Measurements from ENCODE around the gene ELP4.
"Not testable (repeated sequence)": the region's sequence is repeated elsewhere in the genome, so short reads cannot be mapped to it uniquely, and the experiment has no call there.

ELP4 gene

DNA sequence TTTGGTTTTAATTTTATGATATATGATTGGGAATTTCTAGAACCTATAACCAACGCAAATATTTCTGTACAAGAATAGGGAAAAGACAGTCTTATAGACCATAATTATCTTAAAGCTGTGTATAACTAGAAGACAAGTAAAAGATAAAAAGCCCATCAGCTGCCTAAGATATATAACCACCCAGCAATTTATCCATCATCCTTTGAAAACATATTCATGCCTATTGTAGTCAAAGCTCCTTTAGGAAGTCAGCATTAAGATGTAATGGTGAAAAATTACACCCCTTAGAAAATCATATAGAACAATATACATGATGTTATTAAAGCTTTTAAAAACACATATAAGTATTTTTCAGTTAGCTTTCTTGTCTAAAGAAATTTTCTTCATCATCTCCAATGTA lies 46.4 kb downstream of the ELP4 start:
- DNase-seq (ENCODE audit: low spot score) = no peak

- no peak for DNase-seq (ENCODE audit: low spot score)
Measured at GRCh38 chr11:31558001-31558400, 48.4 kb downstream of the ELP4 start.

GRCh38 chr11:31560842-31561476 lies 51.4 kb downstream of the ELP4 start:
- no peak for DNase-seq (ENCODE audit: low spot score)

DNA sequence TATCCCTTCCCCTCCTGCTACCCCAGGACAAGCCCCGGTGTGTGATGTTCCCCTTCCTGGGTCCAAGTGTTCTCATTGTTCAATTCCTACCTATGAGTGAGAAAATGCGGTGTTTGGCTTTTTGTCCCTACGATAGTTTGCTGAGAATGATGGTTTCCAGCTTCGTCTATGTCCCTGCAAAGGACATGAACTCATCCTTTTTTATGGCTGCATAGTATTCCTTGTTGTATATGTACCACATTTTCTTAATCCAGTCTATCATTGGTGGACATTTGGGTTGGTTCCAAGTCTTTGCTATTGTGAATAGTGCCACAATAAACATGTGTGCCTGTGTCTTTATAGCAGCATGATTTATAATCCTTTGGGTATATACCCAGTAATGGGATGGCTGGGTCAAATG lies 55.0 kb downstream of the ELP4 start:
- not testable (repeated sequence) for DNase-seq (ENCODE audit: low spot score)

DNA sequence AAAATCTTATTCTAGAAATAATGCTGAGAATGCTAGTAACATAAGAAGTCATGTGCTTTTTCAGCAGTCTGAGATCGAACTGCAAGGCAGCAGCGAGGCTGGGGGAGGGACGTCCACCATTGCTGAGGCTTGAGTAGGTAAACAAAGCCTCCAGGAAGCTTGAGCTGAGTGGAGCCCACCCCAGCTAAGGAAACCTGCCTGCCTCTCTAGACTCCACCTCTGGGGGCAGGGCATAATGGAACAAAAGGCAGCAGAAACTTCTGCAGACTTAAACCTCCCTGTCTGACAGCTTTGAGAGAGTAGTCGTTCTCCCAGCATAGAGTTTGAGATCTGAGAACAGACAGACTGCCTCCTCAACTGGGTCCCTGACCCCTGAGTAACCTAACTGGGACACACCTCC lies 64.6 kb downstream of the ELP4 start:
- not testable (repeated sequence) for DNase-seq (ENCODE audit: low spot score)

DNA sequence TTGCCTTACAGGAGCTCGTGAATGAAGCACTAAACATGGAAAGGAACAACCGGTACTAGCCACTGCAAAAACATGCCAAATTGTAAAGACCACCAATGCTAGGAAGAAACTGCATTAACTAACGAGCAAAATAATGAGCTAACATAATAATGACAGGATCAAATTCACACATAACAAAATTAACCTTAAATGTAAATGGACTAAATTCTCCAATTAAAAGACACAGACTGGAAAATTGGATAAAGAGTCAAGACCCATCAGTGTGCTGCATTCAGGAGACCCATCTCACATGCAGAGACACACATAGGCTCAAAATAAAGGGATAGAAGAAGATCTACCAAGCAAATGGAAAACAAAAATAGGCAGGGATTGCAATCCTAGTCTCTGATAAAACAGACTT lies 66.2 kb downstream of the ELP4 start:
- DNase-seq (ENCODE audit: low spot score) = not testable (repeated sequence)

- DNase-seq (ENCODE audit: low spot score) = not testable (repeated sequence)
Measured at GRCh38 chr11:31579412-31579811, 69.8 kb downstream of the ELP4 start.

- no peak for DNase-seq (ENCODE audit: low spot score)
Measured at GRCh38 chr11:31582697-31583096, 73.1 kb downstream of the ELP4 start.

DNA sequence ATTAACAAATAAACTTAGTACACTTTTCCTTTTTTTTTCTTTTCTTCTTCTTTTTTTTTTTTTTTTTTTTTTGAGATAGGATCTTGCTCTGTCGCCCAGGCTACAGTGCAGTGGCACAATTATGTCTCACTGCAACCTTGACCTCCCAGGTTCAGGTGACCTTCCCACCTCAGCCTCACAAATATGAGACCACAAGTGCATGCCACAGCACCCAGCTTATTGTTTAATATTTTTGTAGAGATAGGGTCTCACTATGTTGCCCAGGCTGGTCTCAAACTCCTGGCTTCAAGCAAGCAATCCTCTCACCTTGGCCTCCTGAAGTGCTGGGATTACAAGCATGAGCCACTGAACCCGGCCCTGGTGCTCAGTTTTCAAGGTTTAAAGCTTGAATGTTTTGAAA lies 88.9 kb downstream of the ELP4 start:
- no peak for DNase-seq (ENCODE audit: low spot score)

- no peak for DNase-seq (ENCODE audit: low spot score)
Measured at GRCh38 chr11:31601635-31602282, 92.2 kb downstream of the ELP4 start.

DNA sequence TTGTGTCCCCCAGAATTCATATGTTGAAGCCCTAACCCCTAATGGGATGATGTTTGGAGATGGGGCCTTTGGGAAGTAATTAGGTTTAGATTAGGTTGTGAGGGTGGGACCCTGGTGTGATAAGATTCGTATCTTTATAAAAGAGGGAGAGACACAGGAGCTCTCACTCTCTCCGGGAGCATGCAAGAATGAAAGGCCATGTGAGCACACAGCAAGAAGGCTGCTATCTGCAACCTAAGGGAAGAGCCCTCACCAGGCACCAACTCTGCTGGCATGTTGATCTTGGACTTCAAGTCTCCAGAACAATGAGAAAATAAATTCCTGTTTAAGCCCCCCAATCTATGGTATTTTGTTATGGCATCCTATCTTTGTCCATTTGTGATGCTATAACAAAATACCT lies 97.3 kb downstream of the ELP4 start:
- DNase-seq (ENCODE audit: low spot score) = no peak

DNA sequence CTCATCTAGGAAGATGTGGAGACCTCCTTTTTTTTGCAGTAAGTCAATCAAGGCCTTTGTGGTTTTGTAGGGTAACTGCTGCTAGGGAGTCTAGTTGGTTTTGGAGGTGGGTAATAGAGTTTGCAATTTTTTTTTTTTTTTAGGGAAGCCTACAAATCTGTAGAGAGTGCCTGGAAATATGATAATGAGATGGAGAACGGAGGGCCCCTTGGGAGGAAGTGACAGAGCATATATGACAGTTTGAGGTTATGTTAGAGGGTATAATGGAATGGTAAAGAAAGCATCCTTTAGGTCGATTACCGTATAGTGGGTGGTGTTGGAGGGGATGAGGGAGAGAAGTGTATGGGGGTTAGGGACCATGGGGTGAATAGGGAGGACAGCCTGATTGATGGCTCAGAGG lies 98.3 kb downstream of the ELP4 start:
- DNase-seq (ENCODE audit: low spot score) = no peak

DNA sequence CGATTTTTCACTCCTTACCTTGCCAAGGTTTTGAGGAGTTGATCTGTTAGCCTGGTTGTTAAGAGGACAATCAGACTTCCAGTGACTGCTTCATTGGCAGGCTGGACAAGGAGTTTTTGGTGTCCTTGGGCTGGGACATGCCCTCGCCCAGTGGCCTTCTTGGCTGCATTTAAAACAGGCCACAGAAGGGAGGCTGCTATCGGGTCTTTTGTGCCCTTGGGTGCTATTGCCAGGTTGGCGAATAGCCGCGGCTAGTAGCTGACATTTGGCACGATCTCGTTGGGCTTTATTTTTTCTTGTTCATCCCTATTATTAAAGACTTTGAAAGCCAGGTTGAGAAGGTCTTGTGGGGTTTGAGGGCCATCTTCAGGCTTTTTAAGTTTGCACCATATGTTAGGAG lies 99.4 kb downstream of the ELP4 start:
- DNase-seq (ENCODE audit: low spot score) = no peak

- no peak for DNase-seq (ENCODE audit: low spot score)
Measured at GRCh38 chr11:31610544-31610943, 101.0 kb downstream of the ELP4 start.

DNA sequence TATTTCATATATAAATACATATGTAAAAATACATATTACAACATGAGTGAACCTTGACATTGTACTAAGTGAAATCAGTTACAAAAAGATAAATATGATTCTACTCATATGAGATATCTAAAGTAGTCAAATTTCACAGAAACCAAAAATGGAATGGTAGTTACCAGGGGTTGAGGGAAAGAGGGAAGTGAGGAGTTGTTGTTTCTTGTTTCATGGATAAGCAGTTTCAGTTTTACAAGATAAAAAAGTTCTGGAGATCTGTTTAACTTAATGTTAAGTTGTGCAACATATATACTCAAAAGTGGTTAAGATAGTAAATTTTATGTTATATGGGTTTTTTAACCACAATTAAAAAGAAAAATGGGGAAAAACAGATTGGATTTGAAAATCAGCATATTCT lies 107.7 kb downstream of the ELP4 start:
- no peak for DNase-seq (ENCODE audit: low spot score)

DNA sequence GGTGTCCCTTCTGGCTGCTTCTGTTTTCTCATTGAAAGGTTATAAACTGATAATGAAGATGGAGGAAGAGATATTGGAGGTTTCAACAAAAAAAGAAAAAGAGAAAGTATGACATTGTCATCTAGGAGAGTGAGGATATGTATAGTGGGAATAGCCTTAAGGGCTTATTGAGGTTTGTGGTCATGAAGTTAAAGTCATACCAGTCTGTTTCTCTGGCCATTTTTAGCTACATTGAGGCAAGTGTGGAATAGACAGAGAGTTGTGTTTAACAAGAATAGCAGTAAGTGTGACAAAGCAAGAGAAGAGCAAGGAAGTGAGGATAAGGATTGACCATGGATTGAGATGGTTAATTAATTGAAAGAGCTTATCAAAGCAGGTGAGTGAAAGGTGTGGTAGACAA lies 110.4 kb downstream of the ELP4 start:
- no peak for DNase-seq (ENCODE audit: low spot score)

GRCh38 chr11:31620434-31620833 lies 110.9 kb downstream of the ELP4 start:
- DNase-seq (ENCODE audit: low spot score) = no peak

- no peak for DNase-seq (ENCODE audit: low spot score)
Measured at GRCh38 chr11:31625868-31626267, 116.3 kb downstream of the ELP4 start.

DNA sequence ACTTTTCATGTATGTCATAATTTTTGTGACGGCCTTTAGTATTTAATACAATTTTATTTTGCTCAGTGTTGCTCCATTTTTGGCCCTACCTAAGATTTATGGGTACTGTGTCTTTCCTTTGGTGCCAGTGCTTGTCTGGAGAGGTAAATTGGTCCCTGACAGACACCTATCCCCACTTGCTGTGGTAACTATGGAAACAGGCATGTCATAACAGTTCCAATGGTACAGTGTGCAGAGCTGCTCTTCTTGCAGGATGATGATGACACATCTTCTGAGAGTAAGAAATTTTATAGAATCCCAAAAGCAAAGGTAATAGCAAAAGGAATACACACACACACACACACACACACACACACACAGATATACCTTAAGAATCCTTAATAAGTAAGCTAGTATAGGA lies 118.5 kb downstream of the ELP4 start:
- no peak for DNase-seq (ENCODE audit: low spot score)

GRCh38 chr11:31636983-31637382 lies 127.4 kb downstream of the ELP4 start:
- no peak for DNase-seq (ENCODE audit: low spot score)

GRCh38 chr11:31640611-31641010 lies 131.0 kb downstream of the ELP4 start:
- DNase-seq (ENCODE audit: low spot score) = no peak

DNA sequence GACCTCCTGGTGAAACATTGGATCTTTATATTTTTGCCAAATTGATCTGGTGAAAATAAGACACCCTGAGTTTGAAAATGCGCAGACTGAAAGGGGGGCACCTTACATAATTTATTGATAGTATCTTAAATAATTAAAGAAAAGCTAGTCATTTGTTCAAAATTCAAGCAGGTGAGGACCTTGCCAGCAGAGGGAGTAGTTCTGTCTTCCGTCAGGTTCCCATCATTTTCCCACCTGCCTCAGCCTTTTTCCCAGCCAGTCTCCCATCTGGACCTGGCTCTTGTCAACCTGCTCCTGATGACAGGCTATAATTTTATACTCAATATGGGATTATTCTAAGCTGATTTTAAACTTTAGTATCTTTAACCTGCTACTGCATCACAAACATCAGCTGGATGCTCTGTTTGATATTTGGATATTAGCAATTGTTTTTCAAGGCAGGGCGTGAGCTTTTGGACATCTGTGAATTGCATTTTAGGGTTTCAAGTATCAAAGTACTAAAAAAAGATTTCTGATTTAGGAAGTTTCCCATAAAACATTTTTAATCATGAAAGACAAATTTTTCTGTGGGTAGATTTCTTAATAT lies 132.0 kb downstream of the ELP4 start:
- no peak for DNase-seq (ENCODE audit: low spot score)

DNA sequence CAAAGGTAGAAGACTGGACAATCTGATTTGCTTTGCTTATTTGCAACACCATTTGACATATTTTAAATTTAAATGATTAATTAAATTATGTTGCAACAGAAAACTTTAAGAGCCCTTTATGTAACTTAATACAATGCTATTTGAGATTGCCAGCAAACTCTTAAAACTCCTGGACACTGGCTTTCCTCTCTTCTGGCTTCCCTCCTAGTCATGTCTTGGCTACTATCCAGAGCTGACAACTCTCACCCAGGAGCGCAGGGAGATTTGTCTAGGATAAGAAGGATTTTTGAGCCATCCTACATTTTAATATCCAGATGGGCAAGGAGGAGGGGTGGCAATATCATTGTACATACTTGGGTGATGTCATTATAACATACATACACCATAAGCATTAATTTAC lies 134.3 kb downstream of the ELP4 start:
- DNase-seq (ENCODE audit: low spot score) = no peak

DNA sequence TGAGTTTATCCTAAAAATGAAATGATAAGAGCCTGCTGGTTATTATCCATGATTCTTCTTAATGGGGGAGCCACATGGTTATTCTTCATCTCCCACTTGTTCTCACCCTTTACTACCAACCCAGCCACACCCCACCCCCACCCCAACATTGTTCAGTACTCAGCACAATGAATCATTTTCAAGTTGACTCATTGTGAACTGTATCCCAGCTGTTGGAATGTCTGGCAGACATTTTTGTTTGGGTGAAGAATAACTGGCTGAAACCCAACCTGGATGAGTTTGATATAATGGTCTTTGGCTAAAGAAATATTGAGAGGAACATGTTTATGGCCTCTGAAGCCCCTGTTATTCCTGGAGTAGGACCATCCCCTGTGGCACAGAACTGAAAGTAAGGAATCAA lies 136.2 kb downstream of the ELP4 start:
- no peak for DNase-seq (ENCODE audit: low spot score)

Measured in CD4-positive, alpha-beta T cell treated with Interleukin-2 at 100 ng/mL for 4 hours (primary cell).